H1 (cell line): ENCODE data around the gene PLCB1. TPM values are rescaled to one million over a fixed set of nuclear protein-coding genes. Genes with fewer than 3 reads are reported as not detected.

Experiments
- BACH1 ChIP-seq: IDR thresholded peaks from 2 replicates; pipeline ENCODE4 v1.6.1; 2012; ENCODE audit warnings: low read length, improper control_type of control experiment
- CEBPB ChIP-seq: IDR thresholded peaks from 2 replicates; pipeline ENCODE4 v1.6.1; 2012; ENCODE audit warnings: low read depth, low read length
- EGR1 ChIP-seq: IDR thresholded peaks from 2 replicates; pipeline ENCODE4 v1.6.1; 2011; ENCODE audit warnings: low read depth, low read length, borderline replicate concordance
- polyA plus RNA-seq, 7 experiments: library from polyadenylated mRNA; depleted of rRNA in 3 of 7; stranded (reverse) in 5 of 7; unstranded in 2 of 7; fragments of >200 nt in 5 of 7; fragments of 200-250 nt in 2 of 7; gene quantifications; 1 replicate in 5 of 7; 2 replicates in 1 of 7; 4 replicates in 1 of 7; pipeline versions ENCODE4 v1.2.1 to v1.2.3, GENCODE V29; 2011 to 2013; ENCODE audit warnings: missing spikeins in 2 of 7, mixed read lengths in 2 of 7
- total RNA-seq: library from RNA; stranded (reverse); fragmentation: NEBNext Ultra II Directional; extraction: Animal tissue kit (Norgen Biotek cat#: 25700); gene quantifications from 2 replicates; pipeline ENCODE4 v1.2.1, GENCODE V29; 2021
- TF ChIP-seq, protein P1 (sequence below): IDR thresholded peaks from 2 replicates; pipeline ENCODE4 v1.6.1; 2011; ENCODE audit warnings: low read length, improper control_type of control experiment

PLCB1 gene
- total and polyA plus RNA-seq, 2 of the 8 experiments (the other 6 are each of a cell fraction or from before 2014, with no cell fraction given), result 2.6 to 9.1 TPM

DNA sequence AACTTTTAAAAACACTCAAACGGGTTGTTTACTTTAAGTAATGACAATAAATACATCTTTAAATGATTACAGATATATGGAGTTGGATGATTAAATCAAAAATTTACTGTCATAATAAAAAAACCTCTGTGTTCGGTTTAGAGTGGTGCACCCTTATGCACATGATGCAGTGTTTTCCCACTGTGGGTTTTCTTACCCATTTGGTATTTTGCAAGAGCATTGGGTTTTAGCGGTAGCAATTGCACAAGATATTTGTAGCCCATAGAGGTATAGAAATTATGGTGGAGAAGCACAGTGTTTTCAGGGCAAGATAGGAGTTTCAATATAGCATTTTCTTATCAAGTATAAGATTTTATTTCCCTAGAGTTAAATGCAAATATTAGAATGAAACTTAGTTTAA lies 526.0 kb downstream of the PLCB1 start (continued):
- TF ChIP-seq EGR1 (no peak), BACH1 (no peak), CEBPB (no peak)
- TF ChIP-seq, protein P1, sequence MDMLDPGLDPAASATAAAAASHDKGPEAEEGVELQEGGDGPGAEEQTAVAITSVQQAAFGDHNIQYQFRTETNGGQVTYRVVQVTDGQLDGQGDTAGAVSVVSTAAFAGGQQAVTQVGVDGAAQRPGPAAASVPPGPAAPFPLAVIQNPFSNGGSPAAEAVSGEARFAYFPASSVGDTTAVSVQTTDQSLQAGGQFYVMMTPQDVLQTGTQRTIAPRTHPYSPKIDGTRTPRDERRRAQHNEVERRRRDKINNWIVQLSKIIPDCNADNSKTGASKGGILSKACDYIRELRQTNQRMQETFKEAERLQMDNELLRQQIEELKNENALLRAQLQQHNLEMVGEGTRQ, result no peak
